Ovary (tissue), 9 donors: ENCODE measurements around the gene WWOX. TPM values are rescaled to one million over a fixed set of nuclear protein-coding genes. Genes with fewer than 3 reads are reported as not detected.

Experiments used
- DNase-seq, 5 donors: peaks; one replicate each; pipeline ENCODE4 v3.0.0-alpha.2; 2019 to 2020
- H3K27ac ChIP-seq, 2 donors: fragments of 200-600 bp; one replicate each; pipeline versions ENCODE4 v1.5.1 to v1.8.0; 2019 to 2022
- H3K27me3 ChIP-seq: fragments of 200-600 bp; one replicate; pipeline ENCODE4 v1.8.0; 2022
- H3K36me3 ChIP-seq: fragments of 200-600 bp; sonication (generic); one replicate; pipeline ENCODE4 v1.5.1; 2019
- H3K4me1 ChIP-seq: one replicate; pipeline ENCODE4 v1.8.1; 2013; ENCODE audit warnings: mild to moderate bottlenecking, moderate library complexity; ENCODE audit not compliant: insufficient read depth
- H3K4me3 ChIP-seq: fragments of 200-600 bp; sonication (generic); one replicate; pipeline ENCODE4 v1.5.1; 2017
- H3K9me3 ChIP-seq, 2 donors: fragments of 200-600 bp in 1 of 2; sonication (generic) in 1 of 2; one replicate each; pipeline versions ENCODE4 v1.5.1 to v1.8.1; 2013 to 2019; ENCODE audit warnings: mild to moderate bottlenecking in 1 of 2, moderate library complexity in 1 of 2
- CTCF ChIP-seq, 3 donors: fragments of 450-650 bp in 2 of 3; fragments of 200-600 bp in 1 of 3; IDR thresholded peaks; one replicate each; pipeline versions ENCODE4 v1.5.1 to v1.8.0; 2016 to 2022; ENCODE audit warnings: antibody characterized with exemption in 3 of 3, mild to moderate bottlenecking in 1 of 3
- EP300 ChIP-seq: sonication (generic); formaldehyde crosslinking; IDR thresholded peaks from one replicate; pipeline ENCODE4 v1.6.1; 2017; ENCODE audit warnings: antibody characterized with exemption
- POLR2A ChIP-seq: fragments of 450-650 bp; IDR thresholded peaks from one replicate; pipeline ENCODE4 v1.6.1; 2017; ENCODE audit warnings: antibody characterized with exemption, mild to moderate bottlenecking, moderate library complexity
- WGBS, 3 donors: extraction: QIAGEN DNeasy Blood & Tissue Kit in 1 of 3; methylation state at CpG; one replicate each; pipeline versions ENCODE4 v1.1.5 to v1.1.7; 2013 to 2017; 5-methylcytosine and 5-hydroxymethylcytosine counted together
- intact Hi-C, 4 donors: fragments of 100-400 bp; cut with DNase I; formaldehyde crosslinking; loops; one replicate each; pipeline versions ENCODE4 v1.11.0 to v1.15.1; 2022 to 2023
- polyA plus RNA-seq, 2 donors: library from polyadenylated mRNA; stranded (reverse); fragments of 200-250 nt in 1 of 2; fragments of 350-450 nt in 1 of 2; fragmentation: Illumina TruSeq in 1 of 2; extraction: RNeasy Lipid Tissue Mini Kit (QIAGEN cat#74804) in 1 of 2; gene quantifications; one replicate each; pipeline ENCODE4 v1.2.3, GENCODE V29; 2013 to 2014
- total RNA-seq, 7 donors: library from RNA; depleted of rRNA in 2 of 7; stranded (reverse); fragments of >200 nt in 2 of 7; fragmentation: NEBNext Ultra II Directional in 3 of 7; extraction: Animal tissue kit (Norgen Biotek cat#: 25700) in 3 of 7; gene quantifications; one replicate each; pipeline versions ENCODE4 v1.1.0 to v1.2.4, GENCODE V29; 2016 to 2023
- donor health status: DM: no; HTN: no; CAD: no; lungs with moderate emphysema.
- donor health status: DM: no; HTN: no; CAD: no.
- donor health status: Bipolar disorder and iron deficiency.
- donor health status: DM: yes; HTN: yes; CAD: no.
- donor health status: DM: no; HTN: no; CAD: no.
- donor health status: DM: yes; HTN: yes; CAD: no.

The WWOX gene
- total and polyA plus RNA-seq, 9 donors, result 11.0 to 40.5 (median 25.2) TPM

- Histone ChIP-seq H3K36me3 (no peaks in the 10 kb centered on the region), H3K4me1 (peaks cover 2% of the 10 kb centered on the region), H3K4me3 (no peak overlapping the region), H3K9me3 (no peaks in the 10 kb centered on the region), H3K27me3 (no peaks in the 10 kb centered on the region), H3K27ac (no peak overlapping the region)
- intact Hi-C loops, result no loop called here
- 65 to 72% (median 67%) methylated on average over 7 of the region's 7 CpGs for WGBS, 3 donors
- DNase-seq, result no peak
- TF ChIP-seq POLR2A, result no peak
- TF ChIP-seq EP300, result no peak
- TF ChIP-seq CTCF (IDR thresholded peaks at IDR 0.05), result no peak
Observed at GRCh38 chr16:78385086-78385805, 285.8 kb downstream of the WWOX start.

- Histone ChIP-seq H3K27ac (no peak overlapping the region), H3K9me3 (no peaks in the 10 kb centered on the region), H3K36me3 (no peaks in the 10 kb centered on the region), H3K4me1 (peaks cover 2% of the 10 kb centered on the region), H3K27me3 (no peaks in the 10 kb centered on the region), H3K4me3 (no peak overlapping the region)
- no peak for DNase-seq
- TF ChIP-seq CTCF (IDR thresholded peaks at IDR 0.05) (no peak), EP300 (no peak), POLR2A (no peak)
- WGBS, 3 donors, result 39 to 55% (median 41%) methylated on average over 15 of the region's 15 CpGs
- intact Hi-C loops, result no loop called here
Observed at GRCh38 chr16:78386557-78387324, 287.3 kb downstream of the WWOX start.

GRCh38 chr16:78389009-78389498 is 289.6 kb downstream of the WWOX start:
- TF ChIP-seq POLR2A (no peak), EP300 (no peak), CTCF (IDR thresholded peaks at IDR 0.05) (no peak)
- intact Hi-C loops, result no loop called here
- H3K27ac ChIP-seq, result no peak overlapping the region
- H3K27me3 ChIP-seq, result no peaks in the 10 kb centered on the region
- no peaks in the 10 kb centered on the region for H3K9me3 ChIP-seq
- no peaks in the 10 kb centered on the region for H3K36me3 ChIP-seq
- WGBS, 3 donors, result 84 to 98% (median 88%) methylated on average over 8 of the region's 8 CpGs
- H3K4me1 ChIP-seq, result peaks cover 4% of the 10 kb centered on the region
- no peak overlapping the region for H3K4me3 ChIP-seq
- no peak for DNase-seq

- H3K9me3 ChIP-seq, result no peaks in the 10 kb centered on the region
- intact Hi-C loops, result no loop called here
- no peaks in the 10 kb centered on the region for H3K27me3 ChIP-seq
- peaks cover 4% of the 10 kb centered on the region for H3K4me1 ChIP-seq
- H3K27ac ChIP-seq, result no peak overlapping the region
- no peak for TF ChIP-seq POLR2A
- TF ChIP-seq CTCF (IDR thresholded peaks at IDR 0.05), result no peak
- TF ChIP-seq EP300, result no peak
- no peak overlapping the region for H3K4me3 ChIP-seq
- no peaks in the 10 kb centered on the region for H3K36me3 ChIP-seq
- no peak for DNase-seq
- WGBS, 3 donors, result 50 to 58% (median 53%) methylated on average over 4 of the region's 4 CpGs
Observed at GRCh38 chr16:78390092-78390491, 290.6 kb downstream of the WWOX start.
